Measurements from ENCODE around the gene NOC2L. TPM values are rescaled to one million over a fixed set of nuclear protein-coding genes. Genes with fewer than 3 reads are reported as not detected.
A peak's percentile ranks its signal among the peaks of the same experiment; 100 is the strongest.

The NOC2L gene
- total and polyA plus RNA-seq, 9 of the 15 experiments (the other 6 are each of a cell fraction or from before 2014, with no cell fraction given): 4.0 to 410 (median 200) TPM

- Histone ChIP-seq H3K9me3 (replicated peaks; ENCODE audit: control insufficient read depth, insufficient read depth, low read depth, low read length) (no peaks in the 10 kb centered on the region), H3K27ac (ENCODE audit: extremely low read depth, low read depth, low read length) (no peak overlapping the region), H3K9me1 (ENCODE audit: control insufficient read depth, insufficient read depth, low read length) (no peaks in the 10 kb centered on the region), H3K4me3 (no peak overlapping the region), H3K36me3 (ENCODE audit: control insufficient read depth, insufficient read depth, low read length) (no peaks in the 10 kb centered on the region), H3K79me2 (ENCODE audit: control insufficient read depth, insufficient read depth, low read length) (no peaks in the 10 kb centered on the region), H2AFZ (ENCODE audit: low read depth, low read length) (no peak overlapping the region), H3K4me2 (ENCODE audit: insufficient read depth, low read length) (no peak overlapping the region), H3K4me1 (replicated peaks in 1 of 2; ENCODE audit: control insufficient read depth in 2 of 2, insufficient read depth in 2 of 2, low read length in 2 of 2) (peaks cover 0 to 74% of the 10 kb centered on the region in 2 experiments; a peak in 3 of 5 replicates), H3K9ac (ENCODE audit: insufficient read depth in 1 of 2, low read depth in 2 of 2, low read length in 2 of 2) (peak overlapping the region in 1 of 2 experiments; percentile 31; a peak in 1 of 4 replicates), H4K20me1 (replicated peaks; ENCODE audit: control insufficient read depth, insufficient read depth, low read length) (peaks cover 39% of the 10 kb centered on the region), H3K27me3 (ENCODE audit: control insufficient read depth in 2 of 2, insufficient read depth in 2 of 2, low read length in 2 of 2) (peaks cover 43 to 80% of the 10 kb centered on the region in 2 experiments; a peak in 4 of 5 replicates)
- 8% methylated on average over 15 of the region's 18 CpGs for WGBS (ENCODE audit: insufficient coverage, low coverage, missing lambda C conversion rate)
- CTCF ChIA-PET (ENCODE audit: low intra/inter-chr PET ratio): no interaction called here
- no TSS peak for BruUV-seq (replicated peaks)
- DNase-seq (ENCODE audit: extremely low read depth in 1 of 4, low spot score in 3 of 4) (no peak), FAIRE-seq (no peak), ATAC-seq (peak; percentile 18)
- POLR2A ChIA-PET: interaction anchor here (0.8 to 3.1 kb wide), 3 partner anchors 8 to 11 kb away, joined by 3 to 11 read pairs (median 4); no protein-coding TSS in a partner anchor
- in situ Hi-C loops (cut with MboI): no loop called here
- intact Hi-C loops (cut with micrococcal nuclease): no loop called here
- TF ChIP-seq NFATC3 (IDR thresholded peaks at IDR 0.05) (no peak), ELF2 (CRISPR knock-in tag; IDR thresholded peaks at IDR 0.05) (no peak), KDM4B (IDR thresholded peaks at IDR 0.05; ENCODE audit: borderline replicate concordance in 2 of 2, low read depth in 1 of 2) (no peak), FOXK1 (CRISPR knock-in tag; IDR thresholded peaks at IDR 0.05; ENCODE audit: borderline replicate concordance) (no peak), UBTF (IDR thresholded peaks at IDR 0.05; ENCODE audit: borderline replicate concordance in 1 of 2, low read depth in 2 of 2, low read length in 2 of 2) (0 out of 4 replicates have a peak, but pooled peaks of 1 of the 2 experiments have one; percentile 24), NCOA2 (IDR thresholded peaks at IDR 0.05; ENCODE audit: partially characterized antibody in 2 of 2) (no peak)
- TF ChIP-seq, protein P1, sequence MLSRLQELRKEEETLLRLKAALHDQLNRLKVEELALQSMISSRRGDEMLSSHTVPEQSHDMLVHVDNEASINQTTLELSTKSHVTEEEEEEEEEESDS (CRISPR knock-in tag; IDR thresholded peaks at IDR 0.05): no peak
- TF ChIP-seq, protein P2, sequence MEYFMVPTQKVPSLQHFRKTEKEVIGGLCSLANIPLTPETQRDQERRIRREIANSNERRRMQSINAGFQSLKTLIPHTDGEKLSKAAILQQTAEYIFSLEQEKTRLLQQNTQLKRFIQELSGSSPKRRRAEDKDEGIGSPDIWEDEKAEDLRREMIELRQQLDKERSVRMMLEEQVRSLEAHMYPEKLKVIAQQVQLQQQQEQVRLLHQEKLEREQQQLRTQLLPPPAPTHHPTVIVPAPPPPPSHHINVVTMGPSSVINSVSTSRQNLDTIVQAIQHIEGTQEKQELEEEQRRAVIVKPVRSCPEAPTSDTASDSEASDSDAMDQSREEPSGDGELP (CRISPR knock-in tag; IDR thresholded peaks at IDR 0.05; ENCODE audit: borderline replicate concordance): no peak
- TF ChIP-seq, protein P3, sequence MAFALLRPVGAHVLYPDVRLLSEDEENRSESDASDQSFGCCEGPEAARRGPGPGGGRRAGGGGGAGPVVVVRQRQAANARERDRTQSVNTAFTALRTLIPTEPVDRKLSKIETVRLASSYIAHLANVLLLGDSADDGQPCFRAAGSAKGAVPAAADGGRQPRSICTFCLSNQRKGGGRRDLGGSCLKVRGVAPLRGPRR (CRISPR knock-in tag; IDR thresholded peaks at IDR 0.05): no peak
These were observed 28.4 kb downstream of the NOC2L start for GRCh38 chr1:930633-931138.
